DND-41 (cell line): ENCODE data around the gene HMG20A.

ENCODE experiments used
- EZH2 ChIP-seq: IDR thresholded peaks from 3 replicates; pipeline ENCODE4 v1.6.1; 2012; ENCODE audit warnings: borderline replicate concordance, low read depth, mild to moderate bottlenecking, moderate library complexity, low read length, inconsistent platforms; ENCODE audit not compliant: severe bottlenecking
- TF ChIP-seq, protein P1 (sequence below): IDR thresholded peaks from 2 replicates; pipeline ENCODE4 v1.5.1; 2012; ENCODE audit warnings: borderline replicate concordance, low read length, moderate library complexity, mild to moderate bottlenecking; ENCODE audit not compliant: poor library complexity, severe bottlenecking; ENCODE audit errors: extremely low read depth

GRCh38 chr15:77384086-77384485, 36.6 kb upstream of the HMG20A start:
- TF ChIP-seq, protein P1, sequence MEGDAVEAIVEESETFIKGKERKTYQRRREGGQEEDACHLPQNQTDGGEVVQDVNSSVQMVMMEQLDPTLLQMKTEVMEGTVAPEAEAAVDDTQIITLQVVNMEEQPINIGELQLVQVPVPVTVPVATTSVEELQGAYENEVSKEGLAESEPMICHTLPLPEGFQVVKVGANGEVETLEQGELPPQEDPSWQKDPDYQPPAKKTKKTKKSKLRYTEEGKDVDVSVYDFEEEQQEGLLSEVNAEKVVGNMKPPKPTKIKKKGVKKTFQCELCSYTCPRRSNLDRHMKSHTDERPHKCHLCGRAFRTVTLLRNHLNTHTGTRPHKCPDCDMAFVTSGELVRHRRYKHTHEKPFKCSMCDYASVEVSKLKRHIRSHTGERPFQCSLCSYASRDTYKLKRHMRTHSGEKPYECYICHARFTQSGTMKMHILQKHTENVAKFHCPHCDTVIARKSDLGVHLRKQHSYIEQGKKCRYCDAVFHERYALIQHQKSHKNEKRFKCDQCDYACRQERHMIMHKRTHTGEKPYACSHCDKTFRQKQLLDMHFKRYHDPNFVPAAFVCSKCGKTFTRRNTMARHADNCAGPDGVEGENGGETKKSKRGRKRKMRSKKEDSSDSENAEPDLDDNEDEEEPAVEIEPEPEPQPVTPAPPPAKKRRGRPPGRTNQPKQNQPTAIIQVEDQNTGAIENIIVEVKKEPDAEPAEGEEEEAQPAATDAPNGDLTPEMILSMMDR: no peak
- TF ChIP-seq EZH2: no peak
